K562 (cell line): ENCODE data around the gene OCRL. TPM values are rescaled to one million over a fixed set of nuclear protein-coding genes. Genes with fewer than 3 reads are reported as not detected.

Experiments
- ATAC-seq: fragments of 200-7000 bp; cut with Tn5 transposase; 3 replicates; pipeline ENCODE4 v1.9.1; 2020; ENCODE audit warnings: moderate library complexity
- BruUV-seq: library from RNA; stranded (reverse); fragments of 400-500 nt; replicated peaks from 2 replicates; lab custom pipeline; 2021; lab: Mats Ljungman, UMichigan
- CTCF ChIA-PET: fragments of 300-600 bp; formaldehyde crosslinking; extraction: SDS; loops from one replicate; lab custom pipeline; 2021; ENCODE audit warnings: low intra/inter-chr PET ratio; lab: Yijun Ruan, JAX
- POLR2A ChIA-PET: fragments of 300-600, 350-650 bp; sonication (Branson Sonifier 250); formaldehyde crosslinking; extraction: SDS; loops from one replicate; lab custom pipeline; 2021; ENCODE audit warnings: antibody characterized with exemption, inconsistent platforms; lab: Yijun Ruan, JAX
- DNase-seq, 4 experiments: peaks; one replicate each; pipeline versions ENCODE4 v3.0.0 to v3.0.0-alpha.2; 2011 to 2018; ENCODE audit warnings: low spot score in 3 of 4, mixed read lengths in 3 of 4; ENCODE audit errors: extremely low read depth in 1 of 4
- FAIRE-seq: peaks from 2 replicates; lab custom pipeline; 2011; peaks lifted over from hg19 to GRCh38; lab: Jason Lieb, UNC
- H2AFZ ChIP-seq: 2 replicates; pipeline ENCODE4 v1.6.0; 2011; ENCODE audit warnings: low read depth, low read length, control low read depth, inconsistent platforms
- H3K27ac ChIP-seq: fragments of 200-600 bp; 3 replicates; pipeline ENCODE4 v1.8.0; 2011; ENCODE audit warnings: low read depth, mild to moderate bottlenecking, control low read depth, inconsistent platforms, low read length, moderate library complexity, mixed read lengths; ENCODE audit errors: extremely low read depth
- H3K27me3 ChIP-seq, 2 experiments: fragments of 300-600 bp in 1 of 2; 2 replicates in 1 of 2; 3 replicates in 1 of 2; pipeline versions ENCODE4 v1.6.0 to v1.8.0; 2011; ENCODE audit warnings: inconsistent platforms in 2 of 2, low read length in 2 of 2, mild to moderate bottlenecking in 1 of 2, mixed read lengths in 1 of 2, moderate library complexity in 1 of 2; ENCODE audit not compliant: control insufficient read depth in 2 of 2, insufficient read depth in 2 of 2
- H3K36me3 ChIP-seq: fragments of 300-600 bp; 3 replicates; pipeline ENCODE4 v1.8.0; 2011; ENCODE audit warnings: mild to moderate bottlenecking, low read length, inconsistent platforms; ENCODE audit not compliant: control insufficient read depth, insufficient read depth
- H3K4me1 ChIP-seq, 2 experiments: fragments of 200-600 bp in 1 of 2; replicated peaks in 1 of 2; 2 replicates in 1 of 2; 3 replicates in 1 of 2; pipeline versions ENCODE4 v1.5.1 to v1.8.0; 2011; ENCODE audit warnings: inconsistent platforms in 2 of 2, low read length in 2 of 2, mild to moderate bottlenecking in 1 of 2, mixed read lengths in 1 of 2, moderate library complexity in 1 of 2; ENCODE audit not compliant: control insufficient read depth in 2 of 2, insufficient read depth in 2 of 2
- H3K4me2 ChIP-seq: 2 replicates; pipeline ENCODE4 v1.6.1; 2011; ENCODE audit warnings: low read length, control low read depth, inconsistent platforms, mixed read lengths; ENCODE audit not compliant: insufficient read depth
- H3K4me3 ChIP-seq: fragments of 200-600 bp; sonication (generic), shearing (Covaris generic); 2 replicates; pipeline ENCODE4 v1.5.1; 2016; ENCODE audit warnings: control low read depth, inconsistent platforms
- H3K79me2 ChIP-seq: fragments of 200-600 bp; 3 replicates; pipeline ENCODE4 v1.8.0; 2011; ENCODE audit warnings: low read length, inconsistent platforms; ENCODE audit not compliant: control insufficient read depth, insufficient read depth
- H3K9ac ChIP-seq, 2 experiments: 2 replicates each; pipeline versions ENCODE4 v1.6.0 to v1.6.1; 2011; ENCODE audit warnings: low read depth in 2 of 2, low read length in 2 of 2, control low read depth in 1 of 2, inconsistent platforms in 1 of 2, mild to moderate bottlenecking in 1 of 2, mixed read lengths in 1 of 2; ENCODE audit not compliant: insufficient read depth in 1 of 2
- H3K9me1 ChIP-seq: one replicate; pipeline ENCODE4 v1.6.0; 2011; ENCODE audit warnings: inconsistent platforms, mild to moderate bottlenecking, low read length, moderate library complexity; ENCODE audit not compliant: control insufficient read depth, insufficient read depth
- H3K9me3 ChIP-seq: replicated peaks from 2 replicates; pipeline ENCODE4 v1.5.1; 2011; ENCODE audit warnings: low read depth, low read length, inconsistent platforms; ENCODE audit not compliant: control insufficient read depth, insufficient read depth
- H4K20me1 ChIP-seq: replicated peaks from 2 replicates; pipeline ENCODE4 v1.6.1; 2011; ENCODE audit warnings: low read length, inconsistent platforms, mixed read lengths; ENCODE audit not compliant: control insufficient read depth, insufficient read depth
- BRF1 ChIP-seq: IDR thresholded peaks from 3 replicates; pipeline ENCODE4 v1.6.1; 2011; ENCODE audit warnings: borderline replicate concordance, mild to moderate bottlenecking; ENCODE audit not compliant: insufficient read length; ENCODE audit errors: extremely low read depth
- FOSL1 ChIP-seq: fragments of 200-800 bp; sonication (Bioruptor generic); conservative IDR thresholded peaks from 2 replicates; pipeline ENCODE4 v1.6.1; 2016; ENCODE audit warnings: missing genetic modification characterization, missing compliant biosample characterization
- GABPA ChIP-seq: fragments of 200-800 bp; sonication (Bioruptor generic); conservative IDR thresholded peaks from 2 replicates; pipeline ENCODE4 v1.6.1; 2016; ENCODE audit warnings: low read depth, missing genetic modification characterization, missing compliant biosample characterization
- GTF2E2 ChIP-seq: fragments of 200-800 bp; sonication (Bioruptor generic); IDR thresholded peaks from 2 replicates; pipeline ENCODE4 v1.6.1; 2016; ENCODE audit warnings: missing genetic modification characterization, missing compliant biosample characterization
- NCOA2 ChIP-seq, 2 experiments: fragments of 450-650 bp; IDR thresholded peaks; 2 replicates each; pipeline ENCODE4 v1.6.1; 2018; ENCODE audit warnings: mild to moderate bottlenecking in 2 of 2, moderate library complexity in 1 of 2; ENCODE audit not compliant: partially characterized antibody in 2 of 2
- POLR2A ChIP-seq: fragments of 450-650 bp; conservative IDR thresholded peaks from 2 replicates; pipeline ENCODE4 v1.6.1; 2016
- RCOR1 ChIP-seq, 2 experiments: IDR thresholded peaks; 2 replicates each; pipeline ENCODE4 v1.6.1; 2012; ENCODE audit warnings: low read depth in 2 of 2, low read length in 2 of 2, borderline replicate concordance in 1 of 2, improper control_type of control experiment in 1 of 2
- THRAP3 ChIP-seq: fragments of 450-650 bp; IDR thresholded peaks from 2 replicates; pipeline ENCODE4 v1.6.1; 2016; ENCODE audit warnings: mild to moderate bottlenecking, inconsistent platforms, borderline replicate concordance
- ZNF431 ChIP-seq: sonication (generic); formaldehyde crosslinking; IDR thresholded peaks from 2 replicates; pipeline ENCODE4 v1.8.0; 2022; ENCODE audit warnings: mild to moderate bottlenecking, missing genetic modification reagents
- WGBS: fragments of 100-300 bp; shearing (Covaris generic); methylation state at CpG from one replicate; pipeline ENCODE4 v1.1.6; 2016; ENCODE audit warnings: low coverage, mixed read lengths; ENCODE audit not compliant: insufficient coverage; ENCODE audit errors: missing lambda C conversion rate; 5-methylcytosine and 5-hydroxymethylcytosine counted together
- in situ Hi-C: fragments of 300-500 bp; cut with MboI; formaldehyde crosslinking; loops from 4 replicates; pipeline ENCODE4 v1.15.0; 2018; ENCODE audit warnings: inconsistent platforms, mixed read lengths
- intact Hi-C: fragments of 100-400 bp; cut with micrococcal nuclease; formaldehyde crosslinking; loops from 2 replicates; pipeline ENCODE4 v1.14.2; 2022
- polyA plus RNA-seq, 8 experiments: library from polyadenylated mRNA; depleted of rRNA in 4 of 8; stranded (reverse) in 5 of 8; unstranded in 3 of 8; fragments of >200 nt; fragmentation: Nextera tagmentation in 2 of 8; fragmentation: Illumina TruSeq in 1 of 8; extraction: Ambion mirVana in 2 of 8; extraction: Trizol in 1 of 8; gene quantifications; 2 replicates each; pipeline versions ENCODE4 v1.2.1 to v1.2.3, GENCODE V29; 2011 to 2014; ENCODE audit warnings: inconsistent platforms in 1 of 8, missing spikeins in 1 of 8
- total RNA-seq, 7 experiments: library from RNA; depleted of rRNA in 6 of 7; stranded (reverse); fragments of >200 nt in 6 of 7; fragmentation: Illumina TruSeq in 2 of 7; extraction: Trizol in 2 of 7; gene quantifications; 2 replicates each; pipeline versions ENCODE4 v1.2.1 to v1.2.3, GENCODE V29; 2011 to 2021; ENCODE audit warnings: low replicate concordance in 1 of 7
- TF ChIP-seq, protein P1 (sequence below): fragments of 200-800 bp; sonication (Bioruptor generic); IDR thresholded peaks from 2 replicates; pipeline ENCODE4 v1.6.1; 2016; ENCODE audit warnings: missing genetic modification characterization, missing compliant biosample characterization
- TF ChIP-seq, protein P2 (sequence below): fragments of 450-650 bp; IDR thresholded peaks from 2 replicates; pipeline ENCODE4 v1.7.1; 2018; ENCODE audit warnings: mild to moderate bottlenecking, low read depth; ENCODE audit not compliant: partially characterized antibody
- TF ChIP-seq, protein P3 (sequence below), 2 experiments: fragments of 450-650 bp in 1 of 2; sonication (generic) in 1 of 2; formaldehyde crosslinking in 1 of 2; IDR thresholded peaks in 1 of 2; conservative IDR thresholded peaks in 1 of 2; 2 replicates each; pipeline versions ENCODE4 v1.6.1 to v1.8.1; 2016 to 2023; ENCODE audit warnings: mild to moderate bottlenecking in 2 of 2, moderate library complexity in 2 of 2, inconsistent platforms in 1 of 2, missing genetic modification reagents in 1 of 2

OCRL gene
- total and polyA plus RNA-seq, 9 of the 15 experiments (the other 6 are each of a cell fraction or from before 2014, with no cell fraction given), result 2.2 to 23.4 (median 11.9) TPM

DNA sequence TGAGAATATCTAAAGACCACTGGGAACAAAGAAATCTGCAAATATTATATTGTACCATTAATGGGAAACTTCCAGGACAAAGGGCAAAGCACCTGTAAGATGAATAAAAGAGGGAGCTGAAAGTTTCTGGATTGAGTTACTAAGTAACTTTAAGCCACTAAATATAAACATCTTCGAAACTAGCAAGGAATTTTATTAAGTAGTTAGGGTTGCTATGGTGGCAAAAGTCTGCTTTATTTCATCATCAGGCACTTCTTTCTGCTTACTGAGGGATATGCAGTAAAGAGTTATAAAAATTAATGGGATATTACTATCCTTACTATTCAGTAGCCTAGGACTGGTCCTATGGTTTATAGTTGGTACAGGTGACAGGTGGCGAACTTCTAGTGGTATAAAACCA, 49.7 kb upstream of the OCRL start (continued):
- TF ChIP-seq ZNF431 (CRISPR knock-in tag) (no peak), RCOR1 (IDR thresholded peaks at IDR 0.05; ENCODE audit: borderline replicate concordance in 1 of 2, low read depth in 2 of 2, low read length in 2 of 2) (no peak)
- TF ChIP-seq, protein P1, sequence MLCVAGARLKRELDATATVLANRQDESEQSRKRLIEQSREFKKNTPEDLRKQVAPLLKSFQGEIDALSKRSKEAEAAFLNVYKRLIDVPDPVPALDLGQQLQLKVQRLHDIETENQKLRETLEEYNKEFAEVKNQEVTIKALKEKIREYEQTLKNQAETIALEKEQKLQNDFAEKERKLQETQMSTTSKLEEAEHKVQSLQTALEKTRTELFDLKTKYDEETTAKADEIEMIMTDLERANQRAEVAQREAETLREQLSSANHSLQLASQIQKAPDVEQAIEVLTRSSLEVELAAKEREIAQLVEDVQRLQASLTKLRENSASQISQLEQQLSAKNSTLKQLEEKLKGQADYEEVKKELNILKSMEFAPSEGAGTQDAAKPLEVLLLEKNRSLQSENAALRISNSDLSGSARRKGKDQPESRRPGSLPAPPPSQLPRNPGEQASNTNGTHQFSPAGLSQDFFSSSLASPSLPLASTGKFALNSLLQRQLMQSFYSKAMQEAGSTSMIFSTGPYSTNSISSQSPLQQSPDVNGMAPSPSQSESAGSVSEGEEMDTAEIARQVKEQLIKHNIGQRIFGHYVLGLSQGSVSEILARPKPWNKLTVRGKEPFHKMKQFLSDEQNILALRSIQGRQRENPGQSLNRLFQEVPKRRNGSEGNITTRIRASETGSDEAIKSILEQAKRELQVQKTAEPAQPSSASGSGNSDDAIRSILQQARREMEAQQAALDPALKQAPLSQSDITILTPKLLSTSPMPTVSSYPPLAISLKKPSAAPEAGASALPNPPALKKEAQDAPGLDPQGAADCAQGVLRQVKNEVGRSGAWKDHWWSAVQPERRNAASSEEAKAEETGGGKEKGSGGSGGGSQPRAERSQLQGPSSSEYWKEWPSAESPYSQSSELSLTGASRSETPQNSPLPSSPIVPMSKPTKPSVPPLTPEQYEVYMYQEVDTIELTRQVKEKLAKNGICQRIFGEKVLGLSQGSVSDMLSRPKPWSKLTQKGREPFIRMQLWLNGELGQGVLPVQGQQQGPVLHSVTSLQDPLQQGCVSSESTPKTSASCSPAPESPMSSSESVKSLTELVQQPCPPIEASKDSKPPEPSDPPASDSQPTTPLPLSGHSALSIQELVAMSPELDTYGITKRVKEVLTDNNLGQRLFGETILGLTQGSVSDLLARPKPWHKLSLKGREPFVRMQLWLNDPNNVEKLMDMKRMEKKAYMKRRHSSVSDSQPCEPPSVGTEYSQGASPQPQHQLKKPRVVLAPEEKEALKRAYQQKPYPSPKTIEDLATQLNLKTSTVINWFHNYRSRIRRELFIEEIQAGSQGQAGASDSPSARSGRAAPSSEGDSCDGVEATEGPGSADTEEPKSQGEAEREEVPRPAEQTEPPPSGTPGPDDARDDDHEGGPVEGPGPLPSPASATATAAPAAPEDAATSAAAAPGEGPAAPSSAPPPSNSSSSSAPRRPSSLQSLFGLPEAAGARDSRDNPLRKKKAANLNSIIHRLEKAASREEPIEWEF, result no peak

DNA sequence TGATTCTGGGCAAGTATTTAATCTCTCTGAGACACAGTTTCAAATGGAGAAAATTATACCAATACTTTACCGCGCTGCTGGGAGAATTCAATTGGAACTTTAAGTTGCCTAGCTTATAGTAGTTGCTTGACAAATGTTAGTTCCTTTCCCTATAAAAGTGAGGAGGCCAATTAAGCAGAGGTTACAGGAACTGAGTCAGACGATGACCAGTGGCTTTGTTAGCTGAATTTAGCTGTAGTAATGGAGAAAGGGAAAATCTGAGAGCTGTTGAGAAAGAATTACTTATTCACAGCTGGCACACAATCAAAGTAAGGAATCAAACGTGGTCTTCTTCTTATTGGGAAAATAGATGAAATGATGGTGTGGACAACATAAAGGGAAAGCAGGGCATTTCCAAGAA, 46.4 kb upstream of the OCRL start:
- H3K79me2 ChIP-seq, result no peaks in the 10 kb centered on the region
- in situ Hi-C loops (no loop called here), intact Hi-C loops (no loop called here)
- H4K20me1 ChIP-seq, result no peaks in the 10 kb centered on the region
- H3K4me1 ChIP-seq, result no peaks in the 10 kb centered on the region
- no peak overlapping the region for H2AFZ ChIP-seq
- FAIRE-seq, result no peak
- DNase-seq, result no peak
- no peak overlapping the region for H3K4me3 ChIP-seq
- no peak overlapping the region for H3K27ac ChIP-seq
- no peaks in the 10 kb centered on the region for H3K36me3 ChIP-seq
- H3K27me3 ChIP-seq, result no peaks in the 10 kb centered on the region
- ChIA-PET CTCF (no interaction called here), POLR2A (interaction anchor here (0.6 kb wide), 1 partner anchor 79 kb away, joined by 3 read pairs; no protein-coding TSS in a partner anchor)
- no peak overlapping the region for H3K9ac ChIP-seq
- H3K4me2 ChIP-seq, result no peak overlapping the region
- no peaks in the 10 kb centered on the region for H3K9me1 ChIP-seq
- no TSS peak for BruUV-seq
- no peaks in the 10 kb centered on the region for H3K9me3 ChIP-seq
- WGBS, result 14% methylated on average over 4 of the region's 4 CpGs
- no peak for ATAC-seq
- TF ChIP-seq, protein P2, sequence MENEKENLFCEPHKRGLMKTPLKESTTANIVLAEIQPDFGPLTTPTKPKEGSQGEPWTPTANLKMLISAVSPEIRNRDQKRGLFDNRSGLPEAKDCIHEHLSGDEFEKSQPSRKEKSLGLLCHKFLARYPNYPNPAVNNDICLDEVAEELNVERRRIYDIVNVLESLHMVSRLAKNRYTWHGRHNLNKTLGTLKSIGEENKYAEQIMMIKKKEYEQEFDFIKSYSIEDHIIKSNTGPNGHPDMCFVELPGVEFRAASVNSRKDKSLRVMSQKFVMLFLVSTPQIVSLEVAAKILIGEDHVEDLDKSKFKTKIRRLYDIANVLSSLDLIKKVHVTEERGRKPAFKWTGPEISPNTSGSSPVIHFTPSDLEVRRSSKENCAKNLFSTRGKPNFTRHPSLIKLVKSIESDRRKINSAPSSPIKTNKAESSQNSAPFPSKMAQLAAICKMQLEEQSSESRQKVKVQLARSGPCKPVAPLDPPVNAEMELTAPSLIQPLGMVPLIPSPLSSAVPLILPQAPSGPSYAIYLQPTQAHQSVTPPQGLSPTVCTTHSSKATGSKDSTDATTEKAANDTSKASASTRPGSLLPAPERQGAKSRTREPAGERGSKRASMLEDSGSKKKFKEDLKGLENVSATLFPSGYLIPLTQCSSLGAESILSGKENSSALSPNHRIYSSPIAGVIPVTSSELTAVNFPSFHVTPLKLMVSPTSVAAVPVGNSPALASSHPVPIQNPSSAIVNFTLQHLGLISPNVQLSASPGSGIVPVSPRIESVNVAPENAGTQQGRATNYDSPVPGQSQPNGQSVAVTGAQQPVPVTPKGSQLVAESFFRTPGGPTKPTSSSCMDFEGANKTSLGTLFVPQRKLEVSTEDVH, result no peak
- TF ChIP-seq NCOA2 (IDR thresholded peaks at IDR 0.05; ENCODE audit: partially characterized antibody in 2 of 2) (no peak), POLR2A (no peak), THRAP3 (no peak), BRF1 (no peak), GTF2E2 (tag) (no peak), FOSL1 (tag) (no peak), GABPA (no peak)
- TF ChIP-seq, protein P3, sequence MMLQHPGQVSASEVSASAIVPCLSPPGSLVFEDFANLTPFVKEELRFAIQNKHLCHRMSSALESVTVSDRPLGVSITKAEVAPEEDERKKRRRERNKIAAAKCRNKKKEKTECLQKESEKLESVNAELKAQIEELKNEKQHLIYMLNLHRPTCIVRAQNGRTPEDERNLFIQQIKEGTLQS (IDR thresholded peaks at IDR 0.05), result no peak
- TF ChIP-seq, protein P3 (CRISPR knock-in tag; conservative IDR thresholded peaks at IDR 0.05), result no peak
